Stomach (tissue), 9 donors: Measurements from ENCODE around the gene SMC1B. TPM values are rescaled to one million over a fixed set of nuclear protein-coding genes. Genes with fewer than 3 reads are reported as not detected.

Source experiments
- DNase-seq, 2 donors: peaks; one replicate each; pipeline versions ENCODE4 v3.0.0 to v3.0.0-alpha.2; 2013 to 2019
- H3K27ac ChIP-seq, 5 donors: fragments of 200-600 bp in 4 of 5; sonication (generic) in 4 of 5; one replicate each; pipeline ENCODE4 v1.5.1; 2013 to 2019; ENCODE audit warnings: mild to moderate bottlenecking in 1 of 5, moderate library complexity in 1 of 5
- H3K27me3 ChIP-seq, 3 donors: fragments of 200-600 bp; sonication (generic); one replicate each; pipeline ENCODE4 v1.5.1; 2017 to 2019; ENCODE audit warnings: mixed run types in 1 of 3
- H3K36me3 ChIP-seq, 4 donors: fragments of 200-600 bp; sonication (generic); 1 replicate in 3 of 4; 2 replicates in 1 of 4; pipeline ENCODE4 v1.5.1; 2016 to 2019
- H3K4me1 ChIP-seq, 4 donors: fragments of 200-600 bp; sonication (generic); one replicate each; pipeline ENCODE4 v1.5.1; 2016 to 2019
- H3K4me3 ChIP-seq, 4 donors: fragments of 200-600 bp; sonication (generic) in 3 of 4; one replicate each; pipeline ENCODE4 v1.5.1; 2016 to 2019; ENCODE audit warnings: mild to moderate bottlenecking in 1 of 4
- H3K9me3 ChIP-seq, 4 donors: fragments of 200-600 bp; sonication (generic); one replicate each; pipeline ENCODE4 v1.5.1; 2016 to 2019
- EP300 ChIP-seq: sonication (generic); formaldehyde crosslinking; IDR thresholded peaks from one replicate; pipeline ENCODE4 v1.6.1; 2017; ENCODE audit warnings: antibody characterized with exemption
- POLR2A ChIP-seq, 4 donors: fragments of 450-650 bp; IDR thresholded peaks; one replicate each; pipeline ENCODE4 v1.6.1; 2016; ENCODE audit warnings: antibody characterized with exemption in 4 of 4, control low read depth in 2 of 4, mild to moderate bottlenecking in 1 of 4, moderate library complexity in 1 of 4
- POLR2AphosphoS5 ChIP-seq, 3 donors: sonication (generic); formaldehyde crosslinking; IDR thresholded peaks; one replicate each; pipeline ENCODE4 v1.6.1; 2016; ENCODE audit warnings: antibody characterized with exemption in 3 of 3
- WGBS, 5 donors: extraction: QIAGEN DNeasy Blood & Tissue Kit in 3 of 5; methylation state at CpG; one replicate each; pipeline versions ENCODE4 v1.1.5 to v1.1.7; 2013 to 2018; 5-methylcytosine and 5-hydroxymethylcytosine counted together
- intact Hi-C: fragments of 100-400 bp; cut with DNase I; formaldehyde crosslinking; loops from one replicate; pipeline ENCODE4 v1.15.1; 2023; ENCODE audit warnings: low total_unique reads
- polyA plus RNA-seq, 3 donors: library from polyadenylated mRNA; stranded (reverse); fragments of 200-250 nt; gene quantifications; one replicate each; pipeline ENCODE4 v1.2.3, GENCODE V29; 2013
- total RNA-seq, 5 donors: library from RNA; depleted of rRNA; stranded (reverse); fragments of >200 nt; gene quantifications; one replicate each; pipeline versions ENCODE4 v1.1.0 to v1.2.3, GENCODE V29; 2014 to 2016
- TF ChIP-seq, protein P1 (sequence below), 7 experiments: fragments of 450-650 bp in 4 of 7; fragments of 200-600 bp in 3 of 7; sonication (generic) in 3 of 7; IDR thresholded peaks; one replicate each; pipeline ENCODE4 v1.5.1; 2016 to 2019; ENCODE audit warnings: antibody characterized with exemption in 7 of 7, control low read depth in 2 of 7, mild to moderate bottlenecking in 1 of 7
- donor health status: healthy with polysubstance abuse.
- donor health status: Bipolar disorder and iron deficiency.
- donor health status: healthy.

SMC1B gene
- total and polyA plus RNA-seq, 8 donors, result 0.05 TPM; not detected in 7

- DNase-seq, result no peak
- intact Hi-C loops, result no loop called here
- Histone ChIP-seq H3K36me3 (no peaks in the 10 kb centered on the region), H3K27ac (no peak overlapping the region), H3K9me3 (no peaks in the 10 kb centered on the region), H3K4me1 (no peaks in the 10 kb centered on the region), H3K27me3 (no peaks in the 10 kb centered on the region), H3K4me3 (no peak overlapping the region)
- WGBS, 5 donors, result 54 to 70% (median 58%) methylated on average over 4 of the region's 4 CpGs
- TF ChIP-seq POLR2A (IDR thresholded peaks at IDR 0.05) (no peak), EP300 (no peak), POLR2AphosphoS5 (IDR thresholded peaks at IDR 0.05) (no peak)
- TF ChIP-seq, protein P1, sequence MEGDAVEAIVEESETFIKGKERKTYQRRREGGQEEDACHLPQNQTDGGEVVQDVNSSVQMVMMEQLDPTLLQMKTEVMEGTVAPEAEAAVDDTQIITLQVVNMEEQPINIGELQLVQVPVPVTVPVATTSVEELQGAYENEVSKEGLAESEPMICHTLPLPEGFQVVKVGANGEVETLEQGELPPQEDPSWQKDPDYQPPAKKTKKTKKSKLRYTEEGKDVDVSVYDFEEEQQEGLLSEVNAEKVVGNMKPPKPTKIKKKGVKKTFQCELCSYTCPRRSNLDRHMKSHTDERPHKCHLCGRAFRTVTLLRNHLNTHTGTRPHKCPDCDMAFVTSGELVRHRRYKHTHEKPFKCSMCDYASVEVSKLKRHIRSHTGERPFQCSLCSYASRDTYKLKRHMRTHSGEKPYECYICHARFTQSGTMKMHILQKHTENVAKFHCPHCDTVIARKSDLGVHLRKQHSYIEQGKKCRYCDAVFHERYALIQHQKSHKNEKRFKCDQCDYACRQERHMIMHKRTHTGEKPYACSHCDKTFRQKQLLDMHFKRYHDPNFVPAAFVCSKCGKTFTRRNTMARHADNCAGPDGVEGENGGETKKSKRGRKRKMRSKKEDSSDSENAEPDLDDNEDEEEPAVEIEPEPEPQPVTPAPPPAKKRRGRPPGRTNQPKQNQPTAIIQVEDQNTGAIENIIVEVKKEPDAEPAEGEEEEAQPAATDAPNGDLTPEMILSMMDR (IDR thresholded peaks at IDR 0.05), result no peak
These were observed 6.6 kb upstream of the SMC1B start for GRCh38 chr22:45420011-45420410.

GRCh38 chr22:45418770-45419138, 5.4 kb upstream of the SMC1B start:
- no peak for DNase-seq
- TF ChIP-seq POLR2AphosphoS5 (IDR thresholded peaks at IDR 0.05), result no peak
- Histone ChIP-seq H3K27me3 (no peaks in the 10 kb centered on the region), H3K36me3 (no peaks in the 10 kb centered on the region), H3K9me3 (no peaks in the 10 kb centered on the region), H3K4me3 (no peak overlapping the region), H3K4me1 (peaks cover 4 to 7% (median 5%) of the 10 kb centered on the region in 4 donors), H3K27ac (no peak overlapping the region)
- intact Hi-C loops, result no loop called here
- WGBS, 5 donors, result 95 to 98% (median 96%) methylated on average over 6 of the region's 6 CpGs

- Histone ChIP-seq H3K27ac (no peak overlapping the region), H3K4me1 (peaks cover 9 to 13% (median 10%) of the 10 kb centered on the region in 4 donors), H3K4me3 (no peak overlapping the region), H3K9me3 (no peaks in the 10 kb centered on the region), H3K27me3 (peaks cover 0 to 4% (median 0%) of the 10 kb centered on the region in 3 donors), H3K36me3 (no peaks in the 10 kb centered on the region)
- TF ChIP-seq POLR2A (IDR thresholded peaks at IDR 0.05) (no peak), EP300 (no peak), POLR2AphosphoS5 (IDR thresholded peaks at IDR 0.05) (no peak)
- TF ChIP-seq, protein P1 (IDR thresholded peaks at IDR 0.05), result no peak
- intact Hi-C loops, result no loop called here
- no peak for DNase-seq
- WGBS, 5 donors, result 92 to 97% (median 94%) methylated on average over 16 of the region's 16 CpGs
These were observed 4.8 kb upstream of the SMC1B start for GRCh38 chr22:45418056-45418769.

- no peak overlapping the region for H3K27ac ChIP-seq
- DNase-seq, result no peak
- H3K36me3 ChIP-seq, result no peaks in the 10 kb centered on the region
- intact Hi-C loops, result no loop called here
- H3K27me3 ChIP-seq, result peaks cover 0 to 10% (median 0%) of the 10 kb centered on the region in 3 donors
- H3K4me3 ChIP-seq, result peak overlapping the region; percentile 47 to 57 (median 48)
- H3K4me1 ChIP-seq, result peaks cover 13 to 18% (median 15%) of the 10 kb centered on the region in 4 donors
- 88 to 94% (median 91%) methylated on average over 27 of the region's 27 CpGs for WGBS, 5 donors
- H3K9me3 ChIP-seq, result no peaks in the 10 kb centered on the region
- TF ChIP-seq, protein P1 (IDR thresholded peaks at IDR 0.05), result no peak
- no peak for TF ChIP-seq EP300
- no peak for TF ChIP-seq POLR2A (IDR thresholded peaks at IDR 0.05)
- no peak for TF ChIP-seq POLR2AphosphoS5 (IDR thresholded peaks at IDR 0.05)
These were observed 409 bp downstream of the SMC1B start for GRCh38 chr22:45413013-45413367.

DNA sequence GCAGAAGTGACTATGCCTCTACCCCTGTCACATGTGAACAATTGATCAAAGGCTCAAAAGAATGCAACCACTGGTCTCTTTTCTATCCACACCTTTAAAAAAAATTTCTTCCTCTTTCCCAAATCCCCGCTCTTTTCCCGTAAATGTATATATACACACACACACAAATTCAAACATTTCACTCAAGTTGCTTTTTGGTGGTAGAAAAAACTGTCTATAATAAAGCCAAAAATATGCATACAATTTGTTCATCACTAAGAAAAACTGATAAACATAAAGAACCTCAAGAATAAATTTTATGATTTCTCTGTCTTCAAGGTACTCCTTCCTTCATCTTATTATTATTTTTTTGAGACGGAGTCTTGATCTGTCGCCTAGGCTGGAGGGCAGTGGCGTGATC, 5.6 kb downstream of the SMC1B start:
- DNase-seq, result no peak
- no peak overlapping the region for H3K4me3 ChIP-seq
- H3K36me3 ChIP-seq, result no peaks in the 10 kb centered on the region
- WGBS, 5 donors, result 93 to 97% (median 95%) methylated on average over 5 of the region's 5 CpGs
- no peak for TF ChIP-seq POLR2A (IDR thresholded peaks at IDR 0.05)
- no peak for TF ChIP-seq POLR2AphosphoS5 (IDR thresholded peaks at IDR 0.05)
- no peak for TF ChIP-seq EP300
- TF ChIP-seq, protein P1 (IDR thresholded peaks at IDR 0.05), result no peak
- no peaks in the 10 kb centered on the region for H3K9me3 ChIP-seq
- H3K27me3 ChIP-seq, result peaks cover 0 to 2% (median 0%) of the 10 kb centered on the region in 3 donors
- intact Hi-C loops, result no loop called here
- no peak overlapping the region for H3K27ac ChIP-seq
- peaks cover 0 to 2% (median under 1%) of the 10 kb centered on the region in 4 donors for H3K4me1 ChIP-seq
